ENCODE data around the gene PPEF2.

GRCh38 chr4:75881476-75881875 is 20.8 kb downstream of the PPEF2 start:
- TF ChIP-seq POLR2AphosphoS5 (IDR thresholded peaks at IDR 0.05; ENCODE audit: low read depth, low read length): no peak
- TF ChIP-seq POLR2A (IDR thresholded peaks at IDR 0.05; ENCODE audit: low read depth, low read length): no peak
- no peak for TF ChIP-seq TAF1 (IDR thresholded peaks at IDR 0.05; ENCODE audit: borderline replicate concordance, low read depth, low read length)
